Activated effector memory CD4-positive, alpha-beta T cell treated with anti-CD3 and anti-CD28 coated beads, Interleukin-2, amount 50 U/mL, for 16 hours (primary cell): ENCODE results near the gene ZFP62.

Experiments
- DNase-seq: peaks from one replicate; pipeline ENCODE4 v3.0.0-alpha.2; 2020

The ZFP62 gene

DNA sequence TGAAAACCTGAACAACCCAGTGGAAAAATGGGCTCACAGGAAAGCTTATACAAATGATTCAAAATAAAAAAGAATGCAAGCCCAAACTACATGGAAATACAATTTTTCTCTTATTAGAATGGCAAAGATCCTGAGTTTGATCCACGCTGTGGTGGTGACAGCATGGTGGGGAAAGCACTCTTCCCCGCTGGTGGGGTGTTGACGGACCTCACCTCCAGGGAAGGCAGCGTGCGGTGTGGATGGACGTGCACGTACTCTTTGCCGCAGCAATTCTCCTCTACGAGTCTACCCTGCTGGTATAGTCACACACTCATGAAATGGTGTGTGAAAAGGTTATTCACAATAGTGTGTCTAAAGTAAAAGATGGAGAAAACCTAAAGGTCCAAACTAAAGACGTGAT, 5.9 kb upstream of the ZFP62 start:
- no peak for DNase-seq

DNA sequence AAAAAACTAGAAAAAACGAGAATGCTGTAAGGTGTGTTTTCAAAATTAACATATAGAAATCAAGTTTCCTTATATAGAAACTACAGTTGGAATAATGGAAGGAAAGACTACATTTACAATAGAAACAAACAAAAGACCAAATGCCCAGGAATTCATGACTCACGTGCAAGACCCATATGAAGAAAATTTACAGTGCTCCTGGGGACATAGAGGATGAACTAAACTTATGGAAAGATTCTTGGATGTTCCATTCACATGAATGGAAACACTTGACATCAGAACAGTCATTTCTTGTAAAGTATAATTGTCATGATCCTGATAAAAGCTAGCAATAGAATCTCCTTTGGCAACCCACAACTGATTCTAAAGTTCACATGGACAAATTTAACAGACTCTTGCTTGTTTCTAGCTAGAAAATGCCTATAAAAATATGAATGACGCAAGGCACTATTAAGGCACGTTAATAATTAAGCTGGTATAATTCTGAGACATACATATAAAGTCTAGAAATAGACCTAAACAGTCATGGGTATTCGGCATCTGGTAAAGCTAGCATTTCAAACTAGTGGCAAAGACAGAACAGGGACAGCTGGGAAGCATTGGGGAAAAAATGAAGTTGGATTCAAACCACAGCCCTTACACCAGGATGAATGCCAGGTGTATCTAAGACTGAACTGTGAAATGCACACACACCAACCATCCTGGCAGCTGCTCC, 5.1 kb upstream of the ZFP62 start:
- DNase-seq, result no peak

DNA sequence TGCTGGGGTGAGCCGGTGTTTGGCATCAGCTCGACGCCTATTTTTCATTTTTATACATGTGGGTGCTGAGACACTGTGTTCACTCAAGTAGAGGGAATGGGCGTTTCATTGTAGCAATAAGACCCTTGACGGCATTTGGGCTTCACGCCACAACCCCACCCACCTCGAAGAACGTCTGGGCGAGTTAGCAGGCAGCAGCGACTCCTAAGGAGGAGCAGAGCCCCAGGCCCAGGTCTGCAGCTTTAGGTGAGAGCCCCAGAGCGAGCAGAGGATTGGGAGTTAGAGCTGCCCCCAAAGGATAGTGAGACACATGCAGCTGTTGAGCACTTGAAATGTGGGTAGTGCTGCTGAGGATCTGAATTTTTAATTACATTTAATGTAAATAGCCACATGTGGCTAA, 1.6 kb upstream of the ZFP62 start:
- DNase-seq, result no peak

DNA sequence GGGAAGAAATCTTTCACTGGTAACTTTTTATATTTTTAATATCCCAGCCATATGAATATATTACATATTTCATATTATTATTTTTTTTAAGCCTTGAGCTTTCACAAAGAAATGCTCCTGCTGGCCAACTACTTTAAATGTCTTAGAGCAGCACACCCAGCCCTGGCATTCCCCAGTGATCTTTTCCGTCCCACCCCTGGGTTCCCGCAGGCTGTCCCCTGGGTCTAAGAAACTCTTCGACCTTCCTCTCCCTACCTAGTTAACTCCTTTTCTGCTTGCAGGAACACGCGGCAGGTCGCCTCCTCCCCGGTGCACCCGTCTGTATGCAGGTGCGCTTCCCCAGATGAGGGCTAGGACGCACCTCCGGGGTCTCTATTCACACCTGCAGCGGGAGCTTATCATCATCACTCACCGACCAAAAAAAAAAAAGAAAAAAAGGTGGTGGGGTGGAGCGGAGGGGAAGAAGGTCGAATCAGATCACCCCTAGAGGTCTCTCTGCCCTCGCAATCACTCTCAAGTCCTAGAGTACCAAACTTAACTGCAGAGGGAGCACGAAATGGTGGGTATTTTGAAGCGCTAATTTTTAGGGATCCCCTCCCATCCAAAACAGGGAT, 696 bp downstream of the ZFP62 start:
- no peak for DNase-seq

DNA sequence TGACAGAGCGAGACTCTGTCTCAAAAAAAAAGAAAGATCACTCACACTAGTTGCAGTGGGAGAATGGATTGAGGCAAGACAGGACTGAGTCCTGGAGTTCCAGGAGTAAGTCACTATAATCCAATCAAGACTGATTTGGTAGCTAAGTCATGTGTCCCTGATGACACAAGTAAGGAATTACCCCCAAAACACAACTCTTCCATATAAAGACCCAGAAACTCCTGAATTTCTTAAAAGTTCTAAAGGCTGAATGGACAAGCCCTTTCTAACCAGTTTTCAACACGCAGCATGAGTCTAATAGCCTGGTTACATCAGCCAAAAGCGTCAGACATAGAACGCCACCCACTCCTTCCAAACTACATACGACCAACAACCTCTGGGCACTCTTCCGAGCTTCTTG, 2.5 kb downstream of the ZFP62 start:
- DNase-seq, result no peak

DNA sequence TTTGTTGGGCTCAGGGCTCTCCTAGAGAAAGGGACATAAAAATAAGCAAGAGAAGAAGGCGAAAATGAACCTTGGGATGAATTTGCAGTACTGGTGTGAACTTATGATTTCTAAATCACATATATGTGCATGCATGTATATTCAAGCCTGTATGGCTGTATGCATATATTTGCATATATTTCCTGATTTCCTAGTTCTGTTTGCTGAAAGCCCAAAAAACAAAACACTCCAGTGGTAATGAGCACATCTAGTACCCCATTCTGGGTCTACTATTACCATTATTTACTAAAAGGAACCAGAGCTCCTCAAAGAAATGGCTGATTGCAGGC, 7.3 kb downstream of the ZFP62 start:
- no peak for DNase-seq

DNA sequence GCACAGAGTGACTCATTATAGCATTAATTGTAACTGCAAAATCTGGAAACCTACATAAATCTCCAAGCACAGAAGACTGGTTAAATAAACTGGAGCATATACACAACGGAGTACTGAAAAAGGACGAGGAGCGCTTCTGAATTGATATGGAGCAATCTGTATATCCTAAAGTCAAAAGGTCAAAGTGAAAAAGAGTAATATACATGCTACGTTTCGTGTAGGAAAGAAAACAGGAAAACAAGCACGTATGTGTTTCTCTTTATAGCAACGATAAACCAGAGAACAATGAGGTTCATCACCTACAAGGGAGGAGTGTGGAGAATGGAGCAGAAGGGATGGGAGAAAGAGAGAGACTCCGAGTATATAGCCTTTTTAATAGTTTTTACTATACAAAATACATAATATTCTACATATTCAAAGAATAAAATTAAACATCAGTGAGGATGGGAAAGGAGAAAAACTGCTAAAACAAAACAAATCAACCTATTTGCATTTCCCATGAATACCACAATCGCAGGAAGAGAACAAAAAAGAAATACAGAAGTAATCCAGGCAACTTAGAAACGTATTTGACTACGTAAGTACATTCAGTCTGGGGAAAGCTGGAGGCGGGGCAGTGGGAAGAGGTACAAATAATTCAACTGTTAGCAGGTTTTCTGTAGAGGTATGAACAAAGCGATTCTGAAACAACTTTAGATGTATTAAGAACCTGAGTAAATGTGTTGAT, 7.8 kb downstream of the ZFP62 start:
- no peak for DNase-seq

DNA sequence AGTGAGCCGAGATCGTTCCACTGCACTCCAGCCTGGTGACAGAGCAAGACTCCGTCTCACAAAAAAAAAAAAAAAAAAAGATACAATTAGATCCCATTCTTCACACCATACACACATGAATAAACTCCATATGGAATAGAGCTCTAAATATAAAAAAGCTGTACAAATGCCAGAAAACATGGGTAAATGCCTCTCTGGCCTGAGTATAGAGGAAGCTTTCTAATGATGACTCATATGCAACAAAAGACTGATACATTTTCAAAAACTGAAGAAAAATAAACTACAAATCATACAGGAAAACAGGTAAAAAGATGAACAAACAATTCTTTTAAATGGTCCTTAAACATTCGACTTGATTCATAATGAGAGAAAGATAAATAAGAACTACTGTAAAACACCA, 8.6 kb downstream of the ZFP62 start:
- no peak for DNase-seq

DNA sequence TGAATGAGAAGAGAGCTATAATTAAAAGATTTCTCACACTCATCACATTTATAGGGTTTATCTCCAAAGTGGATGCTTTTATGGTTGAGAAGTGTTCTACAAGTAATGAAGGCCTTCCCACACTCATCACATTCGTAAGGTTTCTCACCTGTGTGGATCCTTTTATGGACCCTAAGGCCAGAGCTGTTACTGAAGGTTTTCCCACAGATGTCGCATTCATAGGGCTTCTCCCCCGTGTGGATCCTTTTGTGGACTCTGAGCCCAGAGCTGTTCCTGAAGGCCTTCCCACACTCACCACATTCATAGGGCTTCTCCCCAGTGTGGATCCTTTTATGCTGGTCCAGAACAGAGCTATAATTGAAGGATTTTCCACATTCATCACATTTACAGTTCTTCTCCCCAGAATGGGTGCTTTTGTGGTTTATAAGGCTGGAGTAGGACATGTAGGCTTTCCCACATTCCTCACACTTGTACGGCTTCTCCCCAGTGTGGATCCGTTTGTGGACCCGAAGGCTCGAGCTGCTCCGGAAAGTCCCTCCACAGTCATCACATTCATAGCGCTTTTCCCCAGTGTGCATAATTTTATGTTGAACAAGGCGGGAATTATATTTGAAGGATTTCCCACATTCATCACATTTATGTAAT, 10.5 kb downstream of the ZFP62 start:
- DNase-seq, result no peak

DNA sequence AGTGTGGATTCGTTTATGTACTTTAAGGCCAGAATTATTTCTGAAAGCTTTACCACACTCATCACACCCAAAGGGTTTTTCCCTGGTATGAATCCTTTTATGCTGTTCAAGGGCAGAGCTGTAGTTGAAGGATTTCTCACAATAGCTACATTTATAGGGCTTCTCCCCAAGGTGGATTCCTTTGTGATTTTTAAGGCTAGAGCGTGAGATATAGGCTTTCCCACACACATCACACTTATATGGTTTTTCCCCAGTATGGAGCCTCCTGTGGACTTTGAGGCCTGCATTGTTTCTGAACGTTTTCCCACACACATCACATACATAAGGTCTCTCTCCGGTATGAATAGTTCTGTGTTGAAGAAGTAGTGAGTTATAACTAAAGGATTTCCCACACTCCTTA, 11.2 kb downstream of the ZFP62 start:
- DNase-seq, result no peak

DNA sequence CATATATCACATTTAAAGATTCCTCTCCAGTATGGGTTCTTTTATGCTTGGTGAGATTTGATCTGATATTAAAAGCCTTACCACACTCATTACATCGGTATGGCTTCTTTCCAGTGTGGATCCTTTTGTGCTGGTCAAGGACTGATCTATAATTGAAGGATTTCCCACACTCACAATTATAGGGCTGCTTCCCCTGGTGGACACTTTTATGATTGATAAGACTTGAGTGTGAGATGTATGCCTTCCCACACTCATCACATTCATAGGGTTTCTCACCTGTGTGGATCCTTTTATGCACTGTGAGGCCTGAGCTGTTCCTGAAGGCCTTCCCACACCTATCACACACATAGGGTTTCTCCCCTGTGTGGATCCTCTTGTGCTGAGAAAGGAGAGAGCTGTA, 12.2 kb downstream of the ZFP62 start:
- DNase-seq, result no peak

DNA sequence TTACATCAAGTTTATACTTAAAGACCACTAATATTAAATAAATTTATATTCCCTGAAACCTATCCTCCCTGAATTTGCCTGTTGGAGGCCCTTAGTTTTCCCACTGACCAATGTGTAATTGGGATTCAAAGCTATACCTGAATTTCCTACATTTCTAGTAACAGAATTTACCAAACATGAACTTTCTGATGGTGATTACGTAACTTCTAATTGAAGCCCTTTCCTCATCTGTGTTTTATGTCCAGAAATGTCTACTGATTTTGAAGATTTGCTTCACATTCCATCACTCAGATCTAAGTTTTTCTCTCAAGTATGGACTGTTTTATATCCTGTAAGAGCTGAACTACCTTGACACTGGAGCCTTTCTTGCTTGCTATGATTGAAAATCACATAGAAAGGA, 12.8 kb downstream of the ZFP62 start:
- DNase-seq, result no peak

DNA sequence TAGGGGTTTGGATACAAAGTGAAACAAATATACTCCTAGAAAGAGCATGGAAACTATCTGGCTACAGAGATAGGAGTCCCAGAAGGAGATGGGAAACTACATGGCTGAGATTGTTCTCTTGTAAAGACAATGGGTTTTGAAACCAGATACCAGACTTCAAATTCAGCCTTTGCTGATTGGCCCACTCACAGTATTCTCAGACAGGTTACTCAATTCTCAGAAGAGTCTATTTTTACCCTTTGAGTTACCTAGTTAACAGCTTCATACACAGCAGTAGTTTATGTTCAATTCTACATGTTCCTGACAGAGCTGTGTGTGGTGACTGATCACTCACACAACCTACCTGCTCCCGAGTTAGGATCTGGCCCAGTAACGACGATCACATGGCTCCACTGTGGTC, 14.1 kb downstream of the ZFP62 start:
- no peak for DNase-seq

DNA sequence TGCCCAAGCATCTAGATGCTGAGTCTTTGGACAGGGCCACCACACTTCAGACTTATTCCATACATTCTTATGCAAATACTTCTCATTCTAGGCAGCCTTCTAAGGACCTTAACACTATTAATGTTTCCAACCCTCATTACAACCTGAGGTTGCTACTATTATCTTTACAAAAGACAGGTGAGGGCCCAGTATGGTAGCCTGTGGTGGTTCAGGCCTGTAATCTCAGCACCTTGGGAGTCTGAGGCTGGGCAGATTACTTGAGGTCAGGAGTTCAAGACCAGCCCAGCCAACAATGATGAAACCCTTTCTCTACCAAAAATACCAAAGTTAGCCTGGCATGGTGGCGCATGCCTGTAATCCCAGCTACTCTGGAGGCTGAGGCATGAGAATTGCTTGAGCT, 16.2 kb downstream of the ZFP62 start:
- DNase-seq, result no peak

DNA sequence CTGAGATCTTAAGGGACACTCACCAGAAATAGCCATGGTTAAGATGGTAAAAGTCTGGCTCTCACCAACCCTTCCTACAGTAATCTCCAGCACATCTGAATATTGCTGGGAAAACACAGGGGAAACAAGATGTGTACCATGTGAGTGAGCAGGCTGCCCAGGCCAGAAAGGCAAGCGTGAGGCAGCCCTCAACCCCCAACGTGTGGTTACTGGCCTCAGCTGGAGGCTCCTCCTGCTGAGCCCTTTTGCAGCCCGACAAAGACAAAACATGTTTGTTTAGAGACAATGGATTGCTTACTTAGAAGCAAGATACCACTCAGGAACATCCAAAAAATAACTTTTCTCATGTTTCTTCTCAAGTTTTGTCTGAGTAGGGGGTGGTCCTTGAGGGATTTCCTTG, 16.6 kb downstream of the ZFP62 start:
- no peak for DNase-seq

DNA sequence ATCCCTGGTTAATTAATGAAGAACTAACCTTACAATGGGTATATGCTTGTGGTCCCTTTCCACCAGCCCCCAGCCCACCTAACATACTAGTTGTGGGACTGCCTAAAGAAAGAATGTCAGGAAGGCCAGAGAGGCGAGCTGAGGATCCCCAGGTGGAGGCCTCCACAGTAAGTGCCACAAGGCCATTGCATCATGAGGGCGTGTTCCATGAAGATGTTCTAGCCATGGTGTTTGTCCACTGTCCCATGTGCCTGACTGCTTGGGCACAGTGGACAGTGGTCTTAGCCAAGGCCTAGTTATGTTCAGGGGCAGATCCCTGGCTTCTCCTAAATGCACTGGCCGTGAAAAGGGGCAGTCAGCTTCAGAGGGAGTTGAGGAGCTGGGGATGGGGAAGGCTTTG, 21.1 kb downstream of the ZFP62 start:
- no peak for DNase-seq

DNA sequence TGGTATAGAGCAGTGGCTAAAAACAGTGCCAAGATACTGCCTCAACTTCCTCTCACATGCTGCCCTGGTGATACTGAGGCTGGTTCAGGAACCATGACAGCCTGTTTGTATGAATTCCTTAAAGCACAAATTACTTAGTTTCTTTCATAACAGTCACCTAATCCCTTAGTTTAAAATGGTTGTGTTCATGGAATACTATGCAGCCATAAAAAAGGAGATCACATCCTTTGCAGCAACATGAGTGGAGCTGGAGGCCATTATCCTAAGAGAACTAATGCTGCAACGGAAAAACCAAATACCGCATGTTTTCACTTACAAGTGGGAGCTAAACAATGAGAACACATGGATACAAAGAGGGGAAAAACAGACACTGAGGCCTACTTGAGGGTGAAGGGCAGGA, 21.8 kb downstream of the ZFP62 start:
- DNase-seq, result no peak

DNA sequence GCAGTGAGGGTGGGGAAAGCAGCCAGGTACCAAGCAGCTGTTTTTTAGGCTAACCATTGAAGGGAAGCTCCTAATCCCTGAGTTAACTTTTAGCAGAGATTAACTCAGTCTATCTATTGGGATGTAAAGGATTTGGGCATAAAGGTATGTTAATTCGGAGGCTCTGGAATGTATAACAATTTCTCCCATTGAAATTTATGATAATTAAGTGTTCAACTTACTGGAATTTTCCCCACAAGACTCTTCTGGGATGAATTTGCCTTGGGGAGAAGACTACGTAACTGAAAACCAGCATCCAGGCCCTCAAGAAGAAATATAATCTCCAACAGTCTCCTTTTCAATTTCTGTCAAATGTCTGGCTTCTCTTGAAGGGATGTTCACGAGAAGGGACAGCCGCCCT, 23.6 kb downstream of the ZFP62 start:
- DNase-seq, result no peak

DNA sequence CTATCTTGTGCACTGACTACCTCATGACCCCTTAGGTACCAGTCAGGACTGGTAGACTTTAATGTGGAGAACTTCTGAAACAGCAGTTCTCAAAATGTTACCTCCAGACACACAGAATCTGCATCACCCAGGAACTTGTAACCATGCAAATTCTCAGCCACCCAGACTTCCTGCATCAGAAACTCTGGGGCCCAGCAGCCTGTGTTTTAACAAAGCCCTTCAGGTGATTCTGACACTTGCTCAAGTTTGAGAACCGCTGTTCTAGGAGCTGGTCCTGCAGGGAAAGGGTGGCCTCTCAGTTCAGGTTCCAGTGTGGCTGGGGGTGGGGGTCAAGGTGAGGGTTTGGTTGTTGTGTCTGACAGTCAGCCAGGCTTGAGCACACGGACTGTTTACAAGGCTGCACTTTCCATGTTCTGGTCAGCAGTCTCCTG, 28.4 kb downstream of the ZFP62 start:
- DNase-seq, result peak; percentile 76

DNA sequence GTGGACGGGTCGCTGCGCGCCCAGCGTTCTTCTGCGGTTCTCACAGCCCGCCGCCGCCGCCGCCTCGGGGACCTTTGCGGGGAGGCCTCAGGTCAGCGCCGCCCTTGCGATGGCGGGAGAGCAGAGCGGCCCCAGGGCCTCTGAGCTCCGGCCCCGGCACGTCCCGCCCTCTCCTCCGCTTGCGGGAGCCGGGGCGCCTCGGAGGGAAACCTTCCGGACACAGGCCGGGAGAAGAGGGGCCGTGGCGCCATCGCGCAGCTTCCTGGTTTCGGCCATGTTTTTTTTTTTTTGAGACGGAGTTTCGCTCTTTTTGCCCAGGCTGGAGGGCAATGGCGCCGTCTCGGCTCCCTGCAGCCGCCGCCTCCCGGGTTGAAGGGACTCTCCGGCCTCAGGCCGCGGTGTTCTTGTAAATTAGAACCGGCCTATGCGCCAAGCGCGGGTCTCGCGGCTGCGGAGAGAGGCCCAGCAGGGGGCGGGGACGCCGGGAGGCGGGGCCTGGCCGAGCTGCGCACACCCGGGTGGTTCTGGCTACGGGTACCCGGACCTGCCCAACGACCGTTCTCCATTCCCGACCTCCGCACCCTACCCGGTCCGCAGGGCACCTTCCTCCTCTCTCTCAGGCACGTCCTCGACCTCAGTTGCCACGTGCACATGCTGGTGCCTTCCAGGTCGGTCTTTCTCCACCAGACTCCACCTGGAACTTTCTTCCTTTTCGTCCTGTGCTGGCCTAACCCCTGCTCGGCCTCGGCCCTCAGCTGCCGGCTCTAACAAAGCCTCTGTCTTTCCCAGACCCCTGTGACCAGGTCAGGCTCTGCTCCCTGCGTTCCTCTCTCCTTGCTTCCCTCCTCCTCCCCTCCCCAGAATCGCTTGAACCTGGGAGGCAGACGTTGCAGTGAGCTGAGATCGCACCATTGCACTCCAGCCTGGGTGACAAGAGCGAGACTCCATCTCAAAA, 29.7 kb downstream of the ZFP62 start:
- peak; percentile 93 for DNase-seq

DNA sequence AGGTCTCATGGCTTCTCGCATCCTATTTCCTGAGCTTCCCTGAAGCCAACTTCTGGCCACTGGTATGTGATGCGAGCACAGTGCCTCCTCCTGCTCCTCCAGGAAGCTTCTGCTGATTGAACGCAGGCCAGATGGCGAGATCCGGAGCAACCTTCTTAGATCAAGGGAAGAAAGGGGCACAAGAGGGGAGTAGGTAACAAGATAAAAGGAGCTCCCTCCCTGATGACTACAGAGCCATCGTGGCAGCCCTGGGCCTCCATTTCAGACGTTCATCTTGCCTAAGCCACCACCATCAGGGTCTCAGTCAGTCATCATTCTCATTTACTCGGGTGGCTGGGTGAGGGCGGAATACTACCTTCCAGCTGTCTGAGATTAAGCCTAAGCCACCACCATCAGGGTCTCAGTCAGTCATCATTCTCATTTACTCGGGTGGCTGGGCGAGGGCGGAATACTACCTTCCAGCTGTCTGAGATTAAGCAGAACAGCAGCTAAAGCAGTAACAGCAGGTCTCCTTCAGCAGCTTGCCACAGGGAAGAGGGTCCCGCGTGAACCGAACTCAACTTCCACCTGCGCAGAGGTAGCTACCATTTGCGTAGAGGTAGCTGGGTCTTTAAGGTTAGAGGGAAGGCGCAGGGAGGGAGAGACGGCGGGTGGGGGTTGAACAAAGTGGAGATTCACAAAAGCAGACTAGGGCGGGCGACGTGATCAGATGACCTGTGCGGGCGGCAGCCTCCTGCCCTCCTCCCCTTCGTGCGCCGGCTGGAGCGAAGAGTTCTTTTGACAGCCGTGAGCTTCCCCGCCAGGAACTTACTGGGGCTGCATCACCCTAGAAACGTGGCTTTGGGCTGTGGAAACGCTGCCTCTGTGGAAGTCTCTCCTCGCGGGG, 30.6 kb downstream of the ZFP62 start:
- no peak for DNase-seq

DNA sequence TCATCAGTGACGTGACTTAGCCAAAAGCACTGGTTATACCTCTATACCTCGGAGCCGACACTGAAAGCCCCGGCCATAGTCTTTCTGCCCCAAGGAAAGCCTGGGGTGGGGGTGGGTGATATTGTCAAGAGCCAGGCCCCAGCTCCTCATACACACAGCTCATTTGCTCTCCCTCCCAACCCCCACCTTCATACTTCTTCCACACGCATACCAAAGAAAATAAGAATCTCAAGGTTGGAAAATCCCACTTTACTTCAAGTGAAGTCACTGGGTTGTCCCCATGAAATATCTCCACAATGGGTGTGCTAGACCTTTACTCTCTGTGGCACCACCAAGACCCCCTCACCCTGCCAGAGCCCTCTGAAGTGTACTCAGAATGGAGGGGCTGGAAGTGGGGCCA, 31.4 kb downstream of the ZFP62 start:
- no peak for DNase-seq
